Stimulated activated CD8-positive, alpha-beta memory T cell treated with anti-CD3 and anti-CD28 coated beads, Interleukin-4, amount 100 ng/mL, for 1 hour (primary cell): ENCODE measurements around the gene IP6K1.
A peak's percentile ranks its signal among the peaks of the same experiment; 100 is the strongest.
"Not testable (repeated sequence)": the region's sequence is repeated elsewhere in the genome, so short reads cannot be mapped to it uniquely, and the experiment has no call there.

ENCODE experiments used
- DNase-seq, 2 donors: peaks; one replicate each; pipeline ENCODE4 v3.0.0-alpha.2; 2020; ENCODE audit warnings: low read depth in 2 of 2, low spot score in 1 of 2

IP6K1 gene

DNA sequence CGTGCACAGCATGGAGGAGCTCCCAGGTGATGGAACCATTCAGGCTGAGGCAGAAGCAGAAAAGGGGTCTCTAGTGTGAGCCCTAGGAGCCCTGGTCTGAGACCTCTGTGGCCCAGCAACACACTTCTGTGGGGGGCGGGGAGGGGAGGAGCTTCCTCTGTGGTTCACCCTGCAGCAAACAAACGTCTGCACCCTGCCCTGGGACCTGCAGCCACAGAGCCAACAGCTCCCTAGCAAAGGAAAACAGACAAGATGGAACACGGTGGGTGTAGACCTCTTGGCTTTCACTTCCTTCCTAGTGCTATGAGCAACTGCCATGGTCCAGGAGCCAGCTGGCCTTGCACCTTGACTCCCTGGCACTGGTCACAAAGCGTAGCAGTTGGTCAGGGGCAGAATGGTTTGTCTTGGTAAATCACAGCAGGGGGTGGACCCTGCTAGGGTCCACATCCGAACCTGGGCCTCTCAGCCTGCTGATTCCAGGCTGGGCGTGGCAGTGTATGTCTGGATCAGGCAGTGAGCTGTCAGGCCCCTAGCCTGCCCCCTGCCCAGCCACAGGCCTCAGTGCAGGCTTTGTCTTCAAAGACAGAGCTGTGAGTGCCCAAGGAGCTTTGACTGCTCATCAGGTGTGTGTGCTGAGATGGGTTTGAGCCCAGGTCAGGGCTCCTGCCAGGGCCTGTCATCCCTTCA, 73.6 kb downstream of the IP6K1 start:
- DNase-seq: no peak

GRCh38 chr3:49712166-49712565, 74.2 kb downstream of the IP6K1 start:
- DNase-seq: no peak

GRCh38 chr3:49711489-49711888, 74.9 kb downstream of the IP6K1 start:
- no peak for DNase-seq

DNA sequence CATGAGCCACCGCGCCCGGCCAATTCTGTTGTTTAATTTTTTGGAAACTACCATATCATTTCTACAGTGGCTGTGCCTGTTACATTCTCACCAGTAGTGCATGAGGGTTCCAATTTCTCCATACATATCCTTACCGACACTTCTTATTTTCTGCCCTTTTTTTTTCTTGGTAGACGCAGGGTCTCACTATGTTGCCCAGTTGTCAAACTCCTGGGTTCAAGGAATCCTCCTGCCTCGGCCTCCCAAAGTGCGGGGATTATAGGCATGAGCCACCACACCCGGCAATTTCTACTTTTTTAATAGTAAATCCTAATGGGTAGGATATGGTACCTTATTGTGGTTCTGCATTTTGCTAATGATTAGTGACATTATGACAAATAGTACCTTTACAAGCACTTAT, 76.5 kb downstream of the IP6K1 start:
- DNase-seq: no peak

- no peak for DNase-seq
Observed at GRCh38 chr3:49707113-49707480, 79.2 kb downstream of the IP6K1 start.

DNA sequence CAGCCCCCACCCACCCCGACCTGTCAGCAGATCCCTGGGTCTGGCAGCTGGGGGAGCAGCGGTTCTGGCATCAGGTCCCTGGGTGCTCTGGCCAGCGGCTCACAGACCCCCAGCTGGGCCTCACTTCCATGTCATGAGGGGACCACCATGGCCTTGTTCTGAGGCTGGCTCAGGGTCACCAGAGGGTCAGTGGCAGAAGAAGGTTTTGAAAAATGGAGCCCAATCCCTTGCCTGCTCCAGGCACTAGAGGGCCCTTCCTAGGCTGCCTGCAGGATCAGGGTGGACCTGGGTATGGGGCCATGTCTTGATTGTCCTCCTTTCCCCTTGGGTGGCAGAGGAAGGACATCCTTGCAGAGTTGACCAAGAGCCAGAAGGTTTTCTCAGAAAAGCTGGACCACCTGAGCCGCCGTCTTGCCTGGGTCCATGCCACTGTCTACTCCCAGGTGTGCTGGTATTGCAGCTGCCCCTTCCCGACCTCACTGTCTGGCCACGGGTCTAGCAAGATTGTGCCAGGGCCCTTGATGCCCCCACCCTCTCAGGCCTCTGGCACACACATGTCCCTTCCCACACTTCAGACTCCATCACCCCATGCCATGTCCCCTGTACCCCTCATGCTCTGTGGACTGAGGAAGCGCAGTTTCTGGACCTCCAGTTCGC, 79.8 kb downstream of the IP6K1 start:
- DNase-seq: no peak

DNA sequence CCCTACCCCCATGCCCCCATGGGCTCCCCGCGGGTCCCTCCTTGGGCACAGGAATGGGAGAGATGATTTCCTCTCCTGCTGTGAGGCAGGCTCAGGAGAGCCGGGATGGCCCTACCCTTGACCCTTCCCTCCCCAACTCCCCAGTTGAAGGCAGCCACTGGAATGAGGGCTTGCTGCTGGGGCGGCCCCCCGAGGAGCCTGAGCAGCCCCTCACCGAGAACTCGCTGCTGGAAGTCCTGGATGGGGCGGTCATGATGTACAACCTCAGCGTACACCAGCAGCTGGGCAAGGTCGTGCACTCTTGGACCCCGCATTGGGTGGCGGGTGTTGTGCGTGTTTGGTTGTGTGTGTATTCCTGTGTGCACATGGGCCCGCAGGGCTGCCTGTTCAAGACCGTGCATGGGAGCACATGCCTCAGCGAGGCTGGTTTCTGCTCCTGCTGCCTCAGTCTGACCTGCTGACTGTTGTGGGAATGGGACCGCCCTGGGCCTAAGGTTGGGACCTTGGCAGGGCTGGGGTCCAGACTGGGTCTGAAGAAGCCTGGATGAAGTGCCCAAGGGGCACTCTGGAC, 80.9 kb downstream of the IP6K1 start:
- DNase-seq: no peak

DNA sequence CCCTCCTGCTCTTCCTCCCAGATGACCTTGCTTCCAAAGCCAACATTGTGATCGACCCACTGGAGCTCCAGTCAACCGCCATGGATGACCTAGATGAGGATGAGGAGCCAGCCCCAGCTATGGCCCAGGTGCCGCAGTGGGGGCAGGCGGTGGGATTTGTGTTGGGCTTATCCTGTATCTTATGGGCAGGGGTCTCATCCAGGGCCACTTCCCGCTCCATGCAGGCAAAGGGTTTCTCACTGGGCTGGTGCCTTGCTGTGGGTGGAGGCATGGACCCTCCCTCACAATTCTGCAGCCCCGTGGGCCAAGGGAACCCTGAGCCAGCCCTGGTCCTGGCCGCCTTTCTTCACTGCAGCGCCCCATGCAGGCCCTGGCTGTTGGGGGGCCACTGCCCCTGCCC, 81.7 kb downstream of the IP6K1 start:
- no peak for DNase-seq

GRCh38 chr3:49703956-49704355, 82.4 kb downstream of the IP6K1 start:
- no peak for DNase-seq

GRCh38 chr3:49703443-49703927, 82.9 kb downstream of the IP6K1 start:
- DNase-seq: peak in 1 of 2 donors; percentile 35

- DNase-seq: no peak
Observed at GRCh38 chr3:49702672-49703071, 83.7 kb downstream of the IP6K1 start.

DNA sequence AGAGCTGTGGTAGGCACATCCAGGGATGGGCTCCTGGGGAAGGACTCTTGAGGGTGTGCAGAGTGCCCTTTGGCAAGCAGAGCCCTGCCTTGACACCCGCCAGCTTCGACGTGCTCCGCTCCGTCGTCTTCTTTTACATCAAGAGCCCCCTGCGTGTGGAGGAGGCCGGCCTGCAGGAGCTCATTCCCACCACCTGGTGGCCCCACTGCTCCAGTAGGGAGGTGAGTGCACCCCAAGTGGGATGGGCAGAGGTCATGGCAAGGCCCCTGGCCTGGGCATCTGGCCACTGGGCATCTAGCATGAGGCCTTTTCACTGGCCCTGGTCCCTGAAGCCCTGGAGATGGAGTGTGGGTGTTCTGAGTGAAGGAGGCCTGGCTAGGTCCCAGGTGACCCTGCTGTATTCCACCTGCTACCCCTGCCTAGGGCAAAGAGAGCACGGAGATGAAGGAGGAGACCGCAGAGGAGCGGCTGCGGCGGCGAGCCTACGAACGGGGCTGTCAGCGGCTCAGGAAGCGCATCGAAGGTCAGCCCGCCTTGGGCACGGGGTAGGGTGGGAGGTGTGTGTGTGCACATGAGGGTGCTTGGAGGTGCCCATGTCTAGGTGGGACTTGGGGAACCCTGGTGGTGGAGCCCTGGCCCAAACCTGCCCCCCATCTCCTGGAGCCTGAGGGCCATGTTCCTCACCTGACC, 84.8 kb downstream of the IP6K1 start:
- no peak for DNase-seq

DNA sequence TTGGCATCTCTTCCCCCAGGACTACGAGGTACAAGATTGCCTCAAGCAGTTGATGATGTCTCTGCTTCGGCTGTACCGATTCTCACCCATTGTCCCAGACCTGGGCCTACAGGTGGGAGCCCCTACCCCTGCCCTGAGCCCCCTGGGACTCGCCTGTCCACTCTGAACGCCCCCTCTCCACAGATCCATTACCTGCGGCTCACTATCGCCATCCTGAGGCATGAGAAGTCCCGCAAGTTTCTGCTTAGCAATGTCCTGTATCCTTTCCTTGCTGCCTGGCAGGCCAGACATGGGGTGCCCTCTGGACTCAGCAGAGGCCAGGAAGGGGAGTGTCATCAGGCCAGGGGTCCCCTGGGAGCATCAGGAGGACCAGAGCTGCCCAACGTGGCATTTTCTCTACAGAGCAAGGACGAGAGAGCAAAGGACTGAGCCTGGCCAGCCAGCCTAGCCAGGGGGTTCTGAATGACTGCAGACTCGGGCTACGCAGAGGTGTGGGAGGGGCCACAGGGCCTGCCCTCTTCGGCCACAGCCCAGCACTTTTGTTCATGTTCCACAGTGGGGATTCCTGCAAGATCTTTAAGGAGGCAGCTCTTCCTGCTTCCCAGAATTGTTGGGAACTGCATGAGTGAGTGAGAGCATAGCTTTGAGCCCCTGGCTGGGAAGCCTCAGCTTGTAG, 85.8 kb downstream of the IP6K1 start:
- no peak for DNase-seq

DNA sequence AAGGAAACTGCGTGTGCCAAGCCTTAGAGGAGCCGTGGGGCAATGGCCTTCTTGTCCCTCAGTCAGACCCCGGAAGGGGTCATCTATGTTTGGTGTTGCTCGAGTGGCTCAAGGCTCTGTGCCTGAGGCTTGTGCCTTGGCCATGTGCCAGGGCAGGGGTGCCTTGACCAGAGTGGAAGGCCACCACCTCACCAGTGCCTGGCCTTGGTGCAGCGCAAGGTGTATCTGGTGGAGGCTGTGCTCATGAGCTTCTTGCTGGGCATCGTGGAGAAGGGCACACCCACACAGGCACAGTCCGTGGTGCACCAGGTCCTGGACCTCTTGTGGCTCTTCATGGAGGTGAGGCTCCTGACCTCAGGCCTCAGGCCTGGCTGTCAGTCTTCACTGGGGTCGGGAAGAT, 86.3 kb downstream of the IP6K1 start:
- no peak for DNase-seq

GRCh38 chr3:49699281-49699979, 86.9 kb downstream of the IP6K1 start:
- no peak for DNase-seq

- DNase-seq: not testable (repeated sequence)
Observed at GRCh38 chr3:49695350-49696015, 90.9 kb downstream of the IP6K1 start.

DNA sequence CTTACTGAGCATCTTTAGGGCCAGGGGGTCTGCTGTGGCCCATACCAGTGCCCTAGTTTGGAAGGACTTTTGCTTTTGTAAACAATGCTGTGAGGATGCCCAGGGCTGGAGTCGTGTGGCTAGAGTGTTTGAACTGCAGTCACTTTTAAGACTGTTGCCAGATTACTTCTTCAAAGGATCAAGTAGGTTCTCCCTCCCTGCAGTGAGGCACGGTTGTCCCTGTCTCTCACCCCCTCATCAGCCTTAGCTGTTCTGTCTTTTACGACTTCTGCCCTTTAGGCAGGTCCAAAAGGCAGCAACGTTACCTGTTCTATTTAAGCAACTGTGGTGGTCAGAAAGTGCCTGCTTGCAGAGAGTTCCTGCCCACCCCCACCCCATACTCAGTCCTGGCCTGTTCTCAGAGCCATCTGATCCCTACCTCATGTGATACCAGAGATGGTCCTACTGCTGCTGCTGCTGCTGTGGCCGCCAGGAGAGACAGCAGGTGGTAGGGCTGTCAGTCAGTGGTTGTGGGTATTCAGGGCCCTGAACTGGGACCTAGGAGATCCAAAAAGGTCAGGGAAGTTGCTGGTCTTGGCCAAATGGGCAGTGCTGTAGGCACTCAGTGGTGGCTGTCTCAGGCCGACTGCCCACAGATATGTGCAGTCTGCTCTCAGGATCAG, 91.8 kb downstream of the IP6K1 start:
- not testable (repeated sequence) for DNase-seq

DNA sequence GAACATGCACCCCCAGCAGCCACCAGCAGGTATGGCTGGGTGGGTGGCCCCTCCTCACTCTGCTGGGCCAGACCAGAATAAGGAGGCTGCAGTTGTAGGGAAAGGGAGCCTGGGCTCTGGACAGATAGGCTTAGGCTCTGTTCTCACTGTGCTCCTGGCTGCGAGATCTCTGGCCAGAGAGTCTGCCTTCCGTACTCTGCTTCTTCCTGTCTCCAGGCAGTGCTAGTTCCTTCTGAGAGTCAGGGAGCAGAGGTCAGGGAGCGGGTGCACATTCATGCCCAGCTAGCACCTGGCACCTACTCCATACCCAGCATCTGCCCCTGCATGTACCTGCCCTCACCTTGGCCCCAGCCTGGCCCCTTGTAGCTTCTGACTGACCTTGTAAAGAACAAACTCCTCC, 94.9 kb downstream of the IP6K1 start:
- not testable (repeated sequence) for DNase-seq

DNA sequence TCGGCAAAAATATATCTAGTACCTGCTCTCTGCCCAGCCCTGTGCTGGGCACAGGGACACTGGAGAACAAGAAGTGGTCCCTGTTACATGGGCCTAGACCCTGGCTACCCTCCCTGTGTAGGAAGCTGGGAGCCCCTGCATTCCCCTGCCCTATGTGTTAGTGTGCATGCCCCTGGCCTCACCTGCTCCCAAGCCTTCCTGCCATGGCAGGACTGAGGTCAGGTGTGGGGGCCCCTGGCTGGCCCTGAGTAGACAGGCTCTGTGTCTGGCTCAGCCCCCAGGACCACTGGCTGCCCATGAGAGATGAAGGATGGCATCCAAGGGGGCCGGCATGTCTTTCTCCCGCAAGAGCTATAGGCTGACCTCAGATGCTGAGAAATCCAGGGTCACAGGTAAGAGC, 95.5 kb downstream of the IP6K1 start:
- not testable (repeated sequence) for DNase-seq
